ENCODE data around the gene SLC8A1.

Gene SLC8A1

DNA sequence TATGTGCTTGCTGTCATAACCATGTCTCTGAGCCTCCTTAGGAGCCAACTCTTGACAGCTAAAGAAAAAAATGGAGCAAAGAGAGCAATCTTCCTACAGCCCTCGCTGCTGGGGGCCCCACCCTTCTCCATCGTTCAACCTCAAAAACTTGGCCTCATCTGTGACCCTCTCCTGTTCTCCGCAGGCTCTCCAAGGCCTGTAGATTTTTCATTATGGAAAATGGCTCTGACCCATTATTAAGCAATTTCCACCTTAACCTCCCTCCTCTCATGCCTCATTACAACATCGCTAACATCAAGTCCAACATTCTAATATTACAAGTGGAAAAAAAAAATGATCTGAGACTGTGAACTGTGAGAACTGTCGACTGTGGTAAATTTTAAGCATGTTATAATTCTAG lies 98.7 kb downstream of the SLC8A1 start:
- no peak for DNase-seq (ENCODE audit: low read depth)

DNA sequence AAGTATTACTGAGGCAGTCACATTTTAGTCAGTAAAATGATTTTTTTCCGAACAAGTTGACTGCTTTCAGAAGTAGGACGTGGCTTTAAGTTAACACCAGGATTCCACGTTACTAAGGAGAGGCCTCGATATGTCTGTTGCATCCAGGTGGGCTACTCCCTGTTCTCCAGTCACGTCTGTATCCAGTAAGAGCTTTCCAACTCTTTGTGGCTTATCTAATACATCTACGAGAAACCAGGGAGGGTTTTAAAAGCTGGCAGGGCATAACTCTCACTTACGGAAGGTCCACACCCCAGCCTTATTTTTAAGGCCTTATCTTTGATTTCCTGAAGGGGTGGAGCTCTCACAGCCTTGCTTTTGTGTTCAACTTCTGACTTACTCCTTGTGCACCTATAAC lies 99.2 kb downstream of the SLC8A1 start:
- no peak for DNase-seq (ENCODE audit: low read depth)

DNA sequence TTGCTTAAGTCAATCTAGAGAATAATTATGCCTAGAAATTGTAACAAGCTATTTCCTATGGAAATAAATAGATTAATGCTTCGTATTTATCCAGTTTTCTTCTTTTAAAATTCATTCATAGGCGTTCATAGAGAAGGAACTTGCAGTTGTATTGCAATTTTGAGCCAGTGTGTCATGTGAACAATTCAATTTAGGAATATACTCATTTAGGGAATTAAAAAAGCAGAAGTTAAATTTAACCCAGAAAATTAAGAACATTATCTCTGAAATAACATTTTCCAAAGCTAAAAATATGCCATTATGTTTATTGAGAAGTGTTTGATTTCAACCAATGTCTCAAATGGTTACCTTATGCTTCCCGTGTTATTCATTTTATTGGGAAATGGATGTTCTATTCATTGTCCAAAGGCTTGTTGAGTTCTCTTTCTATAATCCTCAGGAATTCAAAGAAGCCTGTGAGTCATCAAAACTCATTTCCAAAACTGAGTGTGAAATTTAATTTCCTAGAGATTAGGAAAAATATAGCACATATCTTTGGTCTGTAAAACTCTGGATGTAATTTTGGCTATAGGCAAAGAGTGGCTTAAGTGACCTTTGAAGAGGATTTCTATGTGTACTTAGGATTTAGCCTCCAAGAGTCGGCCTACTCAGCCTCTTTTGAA lies 99.7 kb downstream of the SLC8A1 start:
- DNase-seq (ENCODE audit: low read depth), result no peak

DNA sequence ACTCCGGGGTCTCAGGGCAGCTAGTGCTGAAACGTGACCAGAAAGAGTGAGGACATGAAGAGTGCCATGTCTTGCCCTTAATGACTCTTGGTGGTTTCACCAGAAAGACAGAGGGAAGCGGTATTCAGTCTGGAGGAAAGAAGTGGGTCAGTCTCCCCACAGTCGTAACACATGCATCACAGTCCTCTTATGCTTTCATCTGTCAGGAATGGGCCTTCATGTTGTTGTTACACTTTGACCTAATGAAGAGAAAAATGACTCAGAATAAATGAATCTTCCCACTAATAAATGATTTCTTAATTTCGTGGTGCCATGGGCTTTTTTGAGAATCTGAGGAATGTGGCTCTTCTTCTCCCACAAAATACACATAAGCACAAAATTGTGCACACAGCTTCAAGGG lies 103.2 kb downstream of the SLC8A1 start:
- no peak for DNase-seq (ENCODE audit: low read depth)

DNA sequence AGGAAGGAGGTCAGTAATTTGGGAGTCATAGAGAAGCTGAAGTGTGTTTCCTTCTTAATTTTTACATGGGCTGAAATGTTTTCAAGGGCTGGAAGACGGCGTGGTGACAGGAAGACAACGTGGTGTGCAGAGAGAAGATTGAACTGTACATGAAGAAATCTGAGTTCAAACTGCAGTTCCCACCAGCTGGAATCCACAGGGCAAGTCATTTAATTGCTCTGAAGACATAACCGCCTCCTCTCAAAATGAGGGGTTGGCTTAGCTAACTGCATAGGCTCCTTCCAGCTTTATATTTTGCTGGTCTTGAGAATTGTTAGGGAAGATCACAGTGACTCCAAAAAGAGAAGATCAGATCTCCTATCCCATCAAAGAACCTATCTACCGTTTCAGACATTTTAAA lies 103.9 kb downstream of the SLC8A1 start:
- no peak for DNase-seq (ENCODE audit: low read depth)

DNA sequence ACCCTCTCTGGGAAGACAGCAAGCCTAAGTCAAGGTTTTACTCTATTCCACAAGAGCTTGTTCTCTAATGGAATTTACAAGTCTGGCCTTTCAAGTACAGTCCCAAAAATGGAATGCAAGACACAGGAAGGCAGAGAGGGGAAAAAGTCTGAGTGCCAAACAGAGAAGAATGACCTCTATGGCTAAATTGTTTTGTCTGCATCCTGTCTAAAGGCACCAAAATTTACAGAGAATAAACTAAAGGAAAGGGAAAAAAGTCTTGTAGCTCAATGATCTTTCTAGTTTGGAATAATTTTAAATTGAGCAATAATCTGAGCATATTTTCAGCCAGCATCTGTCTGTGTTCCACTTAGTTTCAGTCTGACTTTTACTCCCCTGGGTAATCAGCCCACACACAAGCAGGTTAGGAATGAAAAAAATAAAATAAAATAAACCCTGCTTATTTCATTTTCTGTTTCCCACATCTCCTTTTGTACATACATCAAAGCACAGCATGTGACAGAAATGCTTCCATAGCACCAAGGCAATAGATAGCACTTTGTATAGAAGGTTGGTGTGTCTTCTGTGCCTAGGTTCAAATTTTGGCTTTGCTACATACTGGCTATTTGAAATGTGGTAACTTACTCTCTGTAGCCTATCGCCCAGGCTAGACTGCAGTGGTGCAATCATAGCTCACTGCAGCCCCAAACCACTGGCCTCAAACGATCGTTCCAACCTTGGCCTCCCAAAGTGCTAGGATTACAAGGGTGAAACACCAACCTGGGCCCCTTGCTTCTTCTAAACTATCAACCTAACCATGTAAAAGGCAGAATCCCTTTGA lies 105.1 kb downstream of the SLC8A1 start:
- DNase-seq (ENCODE audit: low read depth), result no peak

DNA sequence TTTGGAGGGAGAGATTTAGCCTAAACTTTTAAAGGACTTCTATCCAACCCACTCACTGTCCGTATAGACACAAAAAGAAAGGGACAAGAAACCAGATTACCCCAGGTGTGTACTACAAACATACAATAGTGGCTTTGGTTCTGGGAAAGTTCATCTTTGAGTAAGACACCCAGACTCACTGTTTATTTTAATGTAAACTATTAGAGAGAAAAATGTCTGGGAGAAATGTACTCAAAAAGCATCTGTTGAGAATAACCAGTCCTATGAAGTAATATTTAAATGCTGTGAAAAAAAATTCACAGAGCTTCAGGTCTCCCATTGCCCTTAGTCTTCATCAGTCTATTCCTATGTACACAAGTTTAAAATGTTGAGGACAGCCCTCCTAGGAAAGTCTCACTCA lies 107.5 kb downstream of the SLC8A1 start:
- DNase-seq (ENCODE audit: low read depth), result no peak

DNA sequence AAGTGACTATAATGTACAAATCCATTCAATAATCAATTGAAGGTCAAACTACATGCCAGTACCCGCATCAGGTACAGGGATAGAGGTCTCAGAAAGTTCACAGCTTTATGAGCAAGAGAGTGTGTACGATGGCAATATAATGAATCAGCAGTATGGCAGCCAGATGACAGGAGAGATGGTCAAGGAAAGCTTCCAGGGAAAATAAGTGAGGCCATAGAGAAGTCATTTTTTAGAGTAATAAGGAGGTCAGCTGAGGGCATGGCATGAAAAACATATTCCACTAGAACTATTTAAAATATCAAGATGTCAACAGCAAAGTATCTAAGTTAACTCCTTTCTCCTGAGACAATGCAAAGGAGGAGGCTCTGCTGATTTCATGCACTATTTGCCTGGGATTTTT lies 108.0 kb downstream of the SLC8A1 start:
- no peak for DNase-seq (ENCODE audit: low read depth)

DNA sequence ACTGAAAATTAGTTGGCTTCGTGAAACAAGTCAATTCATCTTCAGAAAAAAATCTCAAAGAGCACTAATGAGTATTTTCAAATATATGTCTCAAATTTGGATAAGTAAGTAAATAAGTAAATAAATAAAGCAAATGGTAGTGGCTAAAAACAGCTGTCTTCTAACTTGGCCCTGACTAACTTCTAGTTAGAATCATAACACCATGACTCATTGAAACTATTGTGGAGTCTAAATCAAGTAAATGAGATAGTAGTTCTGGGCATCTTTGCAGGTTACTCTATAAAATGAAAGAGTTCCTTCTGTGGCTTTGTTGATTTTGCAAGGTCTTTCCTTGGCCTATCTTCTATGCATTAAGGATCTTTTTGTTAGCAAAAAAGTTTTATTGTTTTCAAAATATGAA lies 110.7 kb downstream of the SLC8A1 start:
- no peak for DNase-seq (ENCODE audit: low read depth)

DNA sequence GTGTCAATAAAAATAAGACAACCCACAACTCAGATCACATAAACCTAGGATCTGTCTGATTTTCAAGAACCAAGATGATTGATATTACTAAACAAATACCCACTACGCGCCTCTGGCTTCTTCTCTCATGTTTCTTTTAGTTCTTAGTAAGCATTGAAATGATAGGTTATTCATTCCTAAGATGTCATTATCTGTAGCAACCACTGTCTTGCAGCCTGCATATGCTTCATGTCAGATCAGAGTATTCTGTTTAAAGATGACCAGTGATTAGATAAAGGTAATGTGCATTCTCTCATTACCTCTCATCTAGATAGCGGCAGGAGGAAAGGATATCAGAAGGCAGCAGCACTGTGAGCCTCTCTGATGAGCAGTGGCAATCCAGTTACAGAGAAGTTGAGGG lies 112.9 kb downstream of the SLC8A1 start:
- DNase-seq (ENCODE audit: low read depth), result no peak

DNA sequence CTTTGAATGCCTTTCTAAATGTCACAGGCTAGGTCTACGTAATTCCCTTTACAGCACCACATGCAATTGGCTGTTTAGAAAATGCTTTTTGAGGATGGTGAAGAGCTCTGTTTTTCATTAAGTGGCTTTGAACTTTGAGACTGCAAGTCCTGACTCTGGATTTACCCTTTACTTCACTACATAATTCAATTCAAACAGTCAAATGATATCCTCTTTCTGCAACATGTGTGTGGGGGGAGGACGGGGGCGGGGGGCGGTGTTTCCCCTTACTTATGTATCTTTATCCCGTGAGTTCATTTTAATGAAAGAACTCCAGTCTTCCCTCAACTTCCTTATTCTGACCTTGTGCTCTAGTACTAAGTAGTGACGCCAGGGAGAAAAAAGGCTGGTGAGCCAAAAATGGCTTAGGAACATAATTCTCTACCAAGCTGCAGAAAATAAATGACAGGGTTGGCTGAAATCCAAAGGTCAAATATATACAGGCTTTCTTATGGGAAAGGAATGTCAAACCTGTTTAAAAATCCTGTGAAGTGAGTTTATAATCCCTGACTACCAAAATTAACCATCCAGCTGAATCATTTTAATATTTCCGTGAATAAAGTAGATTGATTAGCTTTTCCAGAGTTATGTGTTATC lies 119.6 kb downstream of the SLC8A1 start:
- no peak for DNase-seq (ENCODE audit: low read depth)

DNA sequence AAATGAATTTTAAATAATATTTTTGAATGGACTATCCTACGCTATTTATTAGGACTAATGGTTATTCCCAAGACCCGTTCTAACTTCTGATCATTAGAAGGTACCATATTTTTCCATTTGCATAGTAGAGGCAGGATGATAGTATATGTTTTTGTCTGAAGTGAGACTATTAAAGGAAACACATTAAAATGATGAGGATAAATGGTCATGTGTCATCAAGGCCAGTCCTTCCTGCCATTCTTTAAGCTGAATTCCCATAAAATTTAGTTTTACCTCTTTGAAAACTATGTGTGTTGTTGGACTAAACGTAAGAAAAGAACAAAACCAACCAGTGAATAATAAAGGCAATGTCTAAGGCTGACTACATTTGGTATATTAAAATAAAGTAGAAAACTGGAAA lies 121.8 kb downstream of the SLC8A1 start:
- no peak for DNase-seq (ENCODE audit: low read depth)

DNA sequence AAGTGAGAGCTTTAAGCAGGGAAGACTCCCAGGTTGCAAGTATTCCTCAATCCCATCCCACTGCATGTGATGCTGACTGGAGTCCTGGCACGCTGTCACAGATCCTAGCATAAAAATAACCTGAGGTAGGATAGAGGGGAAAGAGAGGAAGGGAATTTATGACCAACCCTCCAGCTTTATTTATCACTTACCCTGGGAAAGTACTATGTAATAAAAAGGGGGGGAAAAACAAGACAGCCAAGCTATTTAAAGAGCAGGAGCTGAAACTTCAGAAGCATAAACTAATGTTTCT lies 122.2 kb downstream of the SLC8A1 start:
- no peak for DNase-seq (ENCODE audit: low read depth)

DNA sequence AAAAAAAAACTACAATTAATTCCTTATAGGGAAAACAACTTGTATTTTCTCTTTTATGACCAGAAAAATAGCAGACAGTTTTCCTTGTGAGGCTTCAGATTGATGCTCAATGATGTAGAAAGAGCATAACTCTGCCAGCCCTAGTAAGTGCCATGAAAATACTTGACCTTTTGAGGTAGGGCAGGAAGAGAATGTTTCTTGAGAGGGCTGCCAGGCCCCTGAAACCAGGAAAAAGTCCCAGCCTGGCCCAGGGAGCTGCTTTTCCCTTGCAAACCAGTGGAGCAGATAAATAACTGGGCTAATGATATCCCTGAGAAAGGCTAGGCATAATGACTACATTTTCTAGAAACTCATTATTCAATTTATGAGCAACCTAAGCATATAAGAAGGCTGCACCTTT lies 126.8 kb downstream of the SLC8A1 start:
- no peak for DNase-seq (ENCODE audit: low read depth)

DNA sequence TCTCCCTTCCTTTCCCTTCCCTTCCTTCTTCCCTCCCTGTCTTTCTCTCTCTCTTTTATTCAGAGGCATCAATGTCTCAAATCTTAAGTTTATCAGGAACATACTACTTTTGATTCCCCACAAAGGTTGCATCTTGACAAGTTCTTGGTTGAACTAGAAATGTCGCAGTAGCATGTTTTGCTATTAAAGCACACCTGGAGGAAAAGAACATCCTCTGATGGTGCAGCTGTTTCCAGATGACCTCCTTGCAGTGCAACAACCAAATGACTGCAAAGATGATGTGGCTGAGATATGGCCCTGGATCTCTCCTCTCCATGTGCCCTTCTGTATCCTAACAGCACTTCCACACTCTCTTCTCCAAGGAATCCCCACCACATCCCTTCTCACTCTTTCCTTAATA lies 127.2 kb downstream of the SLC8A1 start:
- DNase-seq (ENCODE audit: low read depth), result no peak

DNA sequence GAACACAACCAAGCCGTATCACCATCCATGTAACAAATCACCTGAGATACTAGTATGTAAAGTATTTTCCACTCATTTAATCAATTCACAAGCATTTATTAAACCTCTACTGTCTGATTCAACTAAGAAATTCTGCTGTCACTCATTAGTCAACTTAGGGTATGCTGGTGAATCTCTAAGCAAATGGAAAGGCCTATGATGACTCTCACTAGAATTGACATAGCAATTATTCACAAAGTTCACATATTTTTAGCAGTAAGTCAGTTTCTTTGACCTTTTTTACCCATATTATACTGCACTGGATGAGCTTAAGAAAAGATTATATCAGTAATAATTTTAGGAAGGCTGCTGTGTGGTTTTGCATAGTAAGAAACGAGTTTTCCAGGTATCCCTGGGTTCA lies 130.1 kb downstream of the SLC8A1 start:
- no peak for DNase-seq (ENCODE audit: low read depth)

DNA sequence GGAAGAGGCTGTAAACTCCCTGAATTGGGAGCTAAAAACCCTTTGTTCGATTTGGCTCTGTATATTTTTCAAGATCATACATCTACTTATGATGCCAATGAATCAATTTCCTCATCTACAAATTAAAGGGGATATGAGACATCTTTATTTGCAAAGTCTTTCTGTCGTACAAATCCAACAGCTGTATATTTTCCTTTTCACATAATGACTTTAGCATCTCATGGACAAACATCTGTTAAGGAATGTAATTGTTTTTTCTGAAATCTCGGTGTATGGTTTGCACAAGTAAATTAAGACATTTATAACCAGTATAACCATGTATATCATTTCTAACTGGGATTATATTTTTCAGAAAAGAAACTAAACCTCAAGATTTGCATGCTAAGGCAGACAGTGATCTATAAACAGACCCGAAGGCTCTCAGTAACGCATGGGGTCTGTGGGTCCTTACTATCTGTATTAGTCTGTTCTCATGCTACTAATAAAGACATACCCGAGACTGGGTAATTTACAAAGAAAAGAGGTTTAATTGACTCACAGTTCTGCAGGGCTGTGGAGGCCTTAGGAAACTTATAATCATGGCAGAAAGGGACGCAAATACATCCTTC lies 130.8 kb downstream of the SLC8A1 start:
- DNase-seq (ENCODE audit: low read depth), result no peak

DNA sequence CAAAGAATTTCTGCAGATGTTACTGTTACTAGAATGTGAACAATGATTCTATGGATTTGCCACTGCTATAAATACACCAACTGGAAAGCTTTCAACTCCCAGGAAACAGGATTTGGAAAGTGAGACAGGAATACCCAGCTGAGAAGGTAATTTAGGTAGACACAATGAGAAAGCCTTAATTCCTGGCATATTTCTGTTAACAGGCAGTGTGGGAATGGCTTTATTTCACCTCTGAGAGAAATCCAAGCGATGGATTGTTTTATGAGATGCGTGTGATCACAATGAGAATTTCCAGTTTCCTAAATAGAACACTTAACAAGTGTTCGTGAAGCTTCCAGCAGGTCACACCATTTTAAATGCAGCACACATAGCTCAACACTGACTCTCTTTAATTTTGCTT lies 133.0 kb downstream of the SLC8A1 start:
- DNase-seq (ENCODE audit: low read depth), result no peak

DNA sequence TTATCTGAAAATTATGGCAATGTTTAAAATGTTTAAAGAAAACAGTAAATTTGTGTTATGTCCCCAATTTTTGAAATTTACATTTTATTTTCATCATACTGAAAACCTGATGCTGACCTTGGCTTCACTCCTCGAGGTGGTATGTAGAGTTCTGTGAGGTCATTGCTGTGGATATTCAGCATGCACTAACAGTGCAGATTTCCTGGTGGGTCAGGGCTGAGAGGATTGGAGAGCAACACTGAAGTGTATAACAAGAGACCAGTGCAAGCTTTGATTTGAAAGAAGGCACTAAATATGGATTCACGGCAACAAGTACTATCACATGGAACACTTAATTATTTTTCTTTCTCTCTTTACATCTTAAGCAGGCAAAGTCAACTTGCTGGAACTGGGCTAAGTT lies 134.1 kb downstream of the SLC8A1 start:
- no peak for DNase-seq (ENCODE audit: low read depth)

DNA sequence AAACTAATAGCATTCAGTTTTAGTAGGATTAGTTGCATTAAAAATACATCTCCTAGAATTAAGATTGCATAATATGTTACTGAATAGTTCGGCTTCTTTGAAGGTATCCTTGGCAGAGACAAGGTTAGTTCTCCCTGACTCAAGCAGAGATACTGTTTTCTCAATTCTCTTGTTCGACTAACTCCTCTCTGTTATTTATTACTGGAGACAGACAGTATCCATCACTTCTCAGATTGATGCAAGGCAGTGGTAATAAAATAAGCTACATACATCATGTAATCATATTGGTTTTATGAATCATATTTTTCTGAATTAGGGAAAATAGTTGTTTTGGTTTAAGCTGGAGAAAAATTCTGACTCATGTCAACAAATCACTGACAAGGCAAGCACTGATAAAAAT lies 134.8 kb downstream of the SLC8A1 start:
- no peak for DNase-seq (ENCODE audit: low read depth)

DNA sequence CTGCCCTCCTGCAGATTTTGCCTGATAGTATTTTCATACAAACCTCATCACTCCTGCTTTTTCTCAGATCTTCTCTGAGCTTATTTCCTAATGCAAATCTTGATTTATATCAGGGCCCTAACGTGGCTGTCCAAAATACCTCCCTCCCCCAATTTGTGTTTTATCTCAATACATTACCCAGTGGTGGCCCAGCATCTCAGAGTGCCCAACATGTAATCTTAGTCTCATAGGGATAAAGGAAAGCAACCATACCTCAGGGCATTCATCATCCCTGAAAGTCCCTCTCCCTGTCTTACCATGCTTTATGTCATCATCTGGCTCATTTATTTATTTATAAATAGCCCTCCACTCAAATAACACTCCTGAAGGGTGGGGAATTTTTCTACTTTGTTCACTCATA lies 135.3 kb downstream of the SLC8A1 start:
- DNase-seq (ENCODE audit: low read depth), result no peak

DNA sequence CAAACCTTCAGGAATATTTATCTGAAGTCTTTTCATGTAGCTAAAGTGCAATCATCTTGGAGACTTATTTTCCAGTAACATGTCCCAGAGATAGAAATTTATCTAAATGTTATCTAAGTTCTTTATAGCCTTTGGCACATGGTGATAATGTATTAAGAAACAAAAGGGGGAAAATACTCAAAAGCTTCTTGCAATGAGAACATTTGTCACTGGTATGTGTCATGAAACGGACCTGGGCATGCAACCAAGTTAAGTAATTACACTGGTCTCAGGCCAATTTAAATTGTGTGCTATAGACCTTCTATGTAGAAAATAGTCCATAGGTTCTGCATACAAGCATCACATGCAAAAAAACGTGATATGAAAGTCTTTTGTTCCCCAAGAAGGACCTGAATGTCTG lies 136.2 kb downstream of the SLC8A1 start:
- DNase-seq (ENCODE audit: low read depth), result no peak

DNA sequence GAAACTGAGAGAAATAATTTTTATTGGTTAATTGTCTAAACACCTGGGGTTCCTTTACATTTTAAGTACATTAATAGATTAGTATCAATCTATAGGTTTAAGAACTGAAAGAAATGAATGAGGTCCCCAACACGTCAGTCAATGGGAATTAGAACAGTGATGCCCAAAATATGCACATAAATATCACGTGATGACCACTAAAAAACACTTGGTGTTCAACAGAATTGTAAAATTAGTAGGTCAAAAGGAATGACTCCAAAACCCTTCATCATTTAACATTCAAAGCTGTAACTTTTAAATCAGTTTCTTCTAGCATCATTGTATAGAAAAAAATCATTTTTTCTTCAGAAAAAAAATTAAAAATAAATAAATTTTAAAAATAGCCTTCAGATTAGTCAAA lies 140.9 kb downstream of the SLC8A1 start:
- no peak for DNase-seq (ENCODE audit: low read depth)
